Brain microvascular endothelial cell (primary cell): ENCODE measurements around the gene EEF1B2.
"Not testable (repeated sequence)": the region's sequence is repeated elsewhere in the genome, so short reads cannot be mapped to it uniquely, and the experiment has no call there.

Source experiments
- DNase-seq: peaks from one replicate; pipeline ENCODE4 v3.0.0-alpha.2; 2020
- H3K27ac ChIP-seq: fragments of 250-450 bp; sonication (Bioruptor Pico); 2 replicates; pipeline ENCODE4 v1.5.1; 2020; ENCODE audit warnings: mild to moderate bottlenecking, moderate library complexity
- H3K27me3 ChIP-seq: fragments of 250-450 bp; sonication (Bioruptor Pico); replicated peaks from 2 replicates; pipeline ENCODE4 v1.5.1; 2020; ENCODE audit warnings: mild to moderate bottlenecking
- H3K36me3 ChIP-seq: fragments of 250-450 bp; sonication (Bioruptor Pico); replicated peaks from 2 replicates; pipeline ENCODE4 v1.5.1; 2020; ENCODE audit warnings: mild to moderate bottlenecking
- H3K4me3 ChIP-seq: 2 replicates; pipeline ENCODE4 v1.5.1; 2011; ENCODE audit warnings: low read depth, mild to moderate bottlenecking, control low read depth, low read length, moderate library complexity
- in situ Hi-C: cut with HindIII; loops from 2 replicates; pipeline ENCODE4 v1.10.0; 2017; ENCODE audit warnings: low sequenced_read_pairs, low pct_ligation_motif_present
- TF ChIP-seq, protein P1 (sequence below): IDR thresholded peaks from 2 replicates; pipeline ENCODE4 v1.5.1; 2011; ENCODE audit warnings: low read depth, mild to moderate bottlenecking, moderate library complexity, low read length, control low read depth, inconsistent platforms; ENCODE audit errors: missing control alignments

The EEF1B2 gene

DNA sequence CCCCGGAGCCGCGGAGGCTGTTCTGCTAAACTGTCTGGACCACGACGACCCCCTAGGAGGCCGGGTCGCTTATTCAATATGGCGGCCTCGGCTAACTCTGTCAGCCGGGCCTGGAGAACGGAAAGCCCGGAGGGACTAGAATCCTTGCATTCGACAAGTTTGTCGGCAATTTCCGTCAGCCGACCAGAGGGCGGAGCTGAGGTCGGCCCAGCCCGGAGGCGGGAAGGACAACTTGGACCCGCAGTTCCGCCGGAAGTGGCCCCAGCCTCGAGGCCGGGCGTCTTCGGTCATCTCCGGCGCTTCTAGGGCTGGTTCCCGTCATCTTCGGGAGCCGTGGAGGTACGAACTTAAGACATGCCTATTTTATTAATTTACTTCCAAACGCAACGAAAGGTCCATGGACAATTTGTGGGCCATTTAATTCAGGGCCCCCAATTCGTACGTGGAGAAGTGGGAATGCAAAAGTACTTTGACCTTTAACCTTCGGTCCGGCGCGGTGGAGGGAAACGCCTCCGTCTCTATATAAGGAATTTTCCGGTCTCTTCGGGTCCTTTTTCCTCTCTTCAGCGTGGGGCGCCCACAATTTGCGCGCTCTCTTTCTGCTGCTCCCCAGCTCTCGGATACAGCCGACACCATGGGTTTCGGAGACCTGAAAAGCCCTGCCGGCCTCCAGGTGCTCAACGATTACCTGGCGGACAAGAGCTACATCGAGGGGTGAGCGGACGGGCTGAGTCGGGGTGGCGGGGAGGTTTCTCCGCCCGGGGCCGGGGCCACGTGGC is at the start of gene EEF1B2, which contains the start of gene NDUFS1:
EEF1B2 (plus strand) TSS at position 550 of the 779 bp plus-strand sequence; CDS start at position 635, 85 bp downstream.
NDUFS1 (minus strand) TSS at position 99 of the 779 bp plus-strand sequence. CDS start 5,766 bp downstream, outside the sequence.
- in situ Hi-C loops: no loop called here
- TF ChIP-seq, protein P1, sequence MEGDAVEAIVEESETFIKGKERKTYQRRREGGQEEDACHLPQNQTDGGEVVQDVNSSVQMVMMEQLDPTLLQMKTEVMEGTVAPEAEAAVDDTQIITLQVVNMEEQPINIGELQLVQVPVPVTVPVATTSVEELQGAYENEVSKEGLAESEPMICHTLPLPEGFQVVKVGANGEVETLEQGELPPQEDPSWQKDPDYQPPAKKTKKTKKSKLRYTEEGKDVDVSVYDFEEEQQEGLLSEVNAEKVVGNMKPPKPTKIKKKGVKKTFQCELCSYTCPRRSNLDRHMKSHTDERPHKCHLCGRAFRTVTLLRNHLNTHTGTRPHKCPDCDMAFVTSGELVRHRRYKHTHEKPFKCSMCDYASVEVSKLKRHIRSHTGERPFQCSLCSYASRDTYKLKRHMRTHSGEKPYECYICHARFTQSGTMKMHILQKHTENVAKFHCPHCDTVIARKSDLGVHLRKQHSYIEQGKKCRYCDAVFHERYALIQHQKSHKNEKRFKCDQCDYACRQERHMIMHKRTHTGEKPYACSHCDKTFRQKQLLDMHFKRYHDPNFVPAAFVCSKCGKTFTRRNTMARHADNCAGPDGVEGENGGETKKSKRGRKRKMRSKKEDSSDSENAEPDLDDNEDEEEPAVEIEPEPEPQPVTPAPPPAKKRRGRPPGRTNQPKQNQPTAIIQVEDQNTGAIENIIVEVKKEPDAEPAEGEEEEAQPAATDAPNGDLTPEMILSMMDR: peak; percentile 1
- H3K4me3 ChIP-seq: peak within 1 kb of the TSS; percentile 93
- H3K36me3 ChIP-seq: peaks cover 34% of the 10 kb centered on the region
- no peaks in the 10 kb centered on the region for H3K27me3 ChIP-seq
- DNase-seq: peak; percentile 97
- H3K27ac ChIP-seq: peak within 1 kb of the TSS; percentile 91

DNA sequence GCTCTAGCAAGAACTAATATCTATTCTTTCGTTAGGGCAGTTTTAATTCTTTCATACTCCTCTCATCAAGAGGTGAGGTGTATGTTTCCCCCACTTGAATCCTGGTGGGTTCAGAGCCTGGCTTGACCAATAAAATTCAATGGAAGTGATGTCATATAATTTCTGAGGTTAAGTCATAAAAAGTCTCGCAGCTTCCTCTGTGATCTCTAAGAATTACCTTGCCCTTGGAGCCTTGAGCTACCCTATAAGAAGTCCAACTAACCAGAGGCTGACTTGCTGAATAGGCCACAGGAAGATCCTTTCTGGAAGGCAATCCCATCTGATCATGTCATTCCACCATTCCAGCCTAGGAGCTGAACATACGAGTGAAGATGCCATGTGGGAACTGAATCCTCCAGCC is 47.6 kb upstream of the EEF1B2 start:
- Histone ChIP-seq H3K36me3 (no peaks in the 10 kb centered on the region), H3K27me3 (no peaks in the 10 kb centered on the region), H3K4me3 (no peak overlapping the region), H3K27ac (no peak overlapping the region)
- TF ChIP-seq, protein P1: no peak
- in situ Hi-C loops: no loop called here
- no peak for DNase-seq

DNA sequence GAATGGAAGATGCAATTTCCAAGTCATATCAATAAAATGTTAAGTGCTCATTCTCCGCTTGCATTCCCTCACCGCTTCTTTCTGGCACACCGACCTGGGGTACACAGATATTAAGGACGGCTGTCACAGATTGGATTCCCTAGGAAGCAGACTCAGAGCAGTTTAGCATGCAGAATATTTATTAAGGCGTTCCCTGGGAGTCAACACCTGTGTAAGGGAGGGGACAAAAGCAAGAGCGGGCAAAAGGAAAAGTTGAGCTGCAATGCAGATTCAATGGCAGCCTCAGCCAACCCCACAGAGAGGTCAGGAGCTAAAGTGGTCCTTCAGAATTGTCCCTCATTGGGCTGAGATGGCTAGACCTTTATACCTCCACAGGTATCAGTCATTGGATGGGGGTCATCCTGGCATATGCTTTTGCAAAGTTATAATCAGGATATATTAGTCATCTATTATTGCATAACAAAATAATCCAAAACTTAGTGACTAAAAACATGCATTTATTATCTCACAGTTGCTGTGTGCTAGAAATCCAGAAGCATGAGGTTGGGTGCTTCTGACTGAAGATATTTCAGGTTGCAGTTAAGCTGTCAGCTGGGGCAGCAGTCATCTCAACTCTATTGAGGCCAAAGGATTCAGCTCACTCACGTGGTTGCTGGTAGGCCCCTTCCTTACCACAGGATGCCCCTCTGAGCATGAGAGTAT is 46.7 kb upstream of the EEF1B2 start:
- in situ Hi-C loops: no loop called here
- no peak overlapping the region for H3K27ac ChIP-seq
- H3K4me3 ChIP-seq: no peak overlapping the region
- TF ChIP-seq, protein P1: no peak
- H3K27me3 ChIP-seq: no peaks in the 10 kb centered on the region
- H3K36me3 ChIP-seq: no peaks in the 10 kb centered on the region
- peak; percentile 2 for DNase-seq

DNA sequence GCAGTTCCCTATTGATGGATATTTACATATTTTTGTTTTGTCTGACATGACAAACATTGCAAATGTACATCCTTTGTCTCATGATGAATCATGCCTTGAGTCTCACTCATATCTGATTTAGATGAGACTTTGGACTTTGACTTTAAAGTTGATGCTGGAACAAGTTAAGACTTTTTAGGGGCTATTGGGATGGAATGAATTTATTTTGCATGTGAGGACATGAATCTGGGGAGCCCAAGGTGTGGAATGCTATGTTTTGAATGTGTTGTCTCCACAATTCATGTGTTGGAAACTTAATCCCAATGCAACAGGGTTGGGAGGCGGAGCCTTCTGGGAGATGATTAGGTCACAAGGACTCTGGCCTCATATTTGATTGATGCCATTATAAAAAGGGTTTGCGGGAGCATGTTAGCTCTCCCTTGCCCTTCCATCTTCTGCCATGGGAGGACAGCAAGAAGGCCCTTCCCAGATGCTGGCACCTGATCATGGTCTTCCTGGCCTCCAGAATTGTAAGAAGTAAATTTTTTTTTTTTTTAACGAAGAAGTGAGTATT is 44.6 kb upstream of the EEF1B2 start:
- Histone ChIP-seq H3K27ac (no peak overlapping the region), H3K27me3 (no peaks in the 10 kb centered on the region), H3K36me3 (peaks cover 9% of the 10 kb centered on the region), H3K4me3 (no peak overlapping the region)
- in situ Hi-C loops: no loop called here
- TF ChIP-seq, protein P1: no peak
- no peak for DNase-seq

DNA sequence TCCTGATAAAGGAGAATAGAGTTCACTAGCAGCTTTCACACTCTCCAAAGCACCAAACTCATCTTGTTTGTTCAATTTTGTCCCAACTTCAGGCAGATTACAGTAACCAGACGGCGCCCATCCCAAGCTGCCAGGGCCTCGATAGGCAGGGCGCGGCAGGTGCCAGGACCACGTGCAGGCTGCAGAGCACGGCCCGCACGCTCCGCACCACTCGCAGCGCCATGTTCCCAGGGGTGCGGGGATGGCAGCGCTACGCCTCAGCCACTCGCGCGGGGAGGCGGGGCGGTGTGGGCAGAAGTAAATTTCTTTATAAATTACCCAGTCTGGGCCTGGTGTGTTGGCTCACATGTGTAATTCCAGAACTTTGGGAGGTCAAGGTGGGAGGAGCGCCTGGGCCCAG is 43.4 kb upstream of the EEF1B2 start:
- in situ Hi-C loops: no loop called here
- TF ChIP-seq, protein P1: no peak

DNA sequence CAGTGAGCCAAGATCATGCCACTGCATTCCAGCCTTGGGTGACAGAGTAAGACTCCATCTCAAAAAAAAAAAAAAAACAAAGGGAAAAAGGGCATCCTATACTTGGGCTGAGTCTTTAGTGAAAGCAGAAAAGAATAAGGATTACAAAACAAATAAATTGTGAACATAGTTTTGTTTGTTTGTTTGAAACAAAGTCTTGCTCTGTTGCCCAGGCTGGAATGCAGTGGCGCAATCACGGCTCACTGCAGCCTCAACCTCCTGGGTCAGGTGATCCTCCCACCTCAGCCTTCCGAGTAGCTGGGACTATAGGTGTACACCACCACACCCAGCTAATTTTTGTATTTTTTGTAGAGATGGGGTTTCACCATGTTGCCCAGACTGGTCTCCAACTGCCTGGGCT is 37.1 kb upstream of the EEF1B2 start:
- H3K4me3 ChIP-seq, in situ Hi-C loops, H3K27me3 ChIP-seq, H3K27ac ChIP-seq, DNase-seq: not testable (repeated sequence)
- H3K36me3 ChIP-seq: peaks cover 58% of the 10 kb centered on the region

More for the DNA sequence above, 43.4 kb upstream of the EEF1B2 start:
- Histone ChIP-seq H3K4me3 (no peak overlapping the region), H3K27ac (no peak overlapping the region), H3K27me3 (no peaks in the 10 kb centered on the region), H3K36me3 (peaks cover 21% of the 10 kb centered on the region)
- no peak for DNase-seq
